ENCODE data around the gene DPYSL4.

Gene DPYSL4

GRCh38 chr10:132243141-132243540, 56.4 kb downstream of the DPYSL4 start:
- no peak for FAIRE-seq
- DNase-seq (ENCODE audit: insufficient read length, low spot score), result no peak
- TF ChIP-seq SPI1 (IDR thresholded peaks at IDR 0.05; ENCODE audit: low read depth, low read length), result no peak
- TF ChIP-seq PAX5 (IDR thresholded peaks at IDR 0.05; ENCODE audit: insufficient read depth, low read length, severe bottlenecking), result no peak
- no peak for TF ChIP-seq POLR2AphosphoS5 (IDR thresholded peaks at IDR 0.05; ENCODE audit: low read depth, low read length)
- TF ChIP-seq TAF1 (IDR thresholded peaks at IDR 0.05; ENCODE audit: low read depth, low read length), result no peak
- no peak for TF ChIP-seq POU2F2 (IDR thresholded peaks at IDR 0.05; ENCODE audit: low read depth, low read length)
- no peak for TF ChIP-seq POLR2A (IDR thresholded peaks at IDR 0.05; ENCODE audit: low read depth, low read length)

GRCh38 chr10:132243626-132244025, 56.9 kb downstream of the DPYSL4 start:
- TF ChIP-seq POLR2AphosphoS5 (IDR thresholded peaks at IDR 0.05; ENCODE audit: low read depth, low read length), result no peak
- no peak for TF ChIP-seq POU2F2 (IDR thresholded peaks at IDR 0.05; ENCODE audit: low read depth, low read length)
- no peak for FAIRE-seq
- DNase-seq (ENCODE audit: insufficient read length, low spot score), result no peak

- no peak for DNase-seq (ENCODE audit: insufficient read length, low spot score)
- TF ChIP-seq SPI1 (IDR thresholded peaks at IDR 0.05; ENCODE audit: low read depth, low read length), result no peak
- no peak for TF ChIP-seq POLR2A (IDR thresholded peaks at IDR 0.05; ENCODE audit: low read depth, low read length)
- TF ChIP-seq POU2F2 (IDR thresholded peaks at IDR 0.05; ENCODE audit: low read depth, low read length), result no peak
- no peak for TF ChIP-seq PAX5 (IDR thresholded peaks at IDR 0.05; ENCODE audit: insufficient read depth, low read length, severe bottlenecking)
- TF ChIP-seq POLR2AphosphoS5 (IDR thresholded peaks at IDR 0.05; ENCODE audit: low read depth, low read length), result no peak
- no peak for TF ChIP-seq TAF1 (IDR thresholded peaks at IDR 0.05; ENCODE audit: low read depth, low read length)
- no peak for FAIRE-seq
Measured at GRCh38 chr10:132245056-132245455, 58.3 kb downstream of the DPYSL4 start.

GRCh38 chr10:132246296-132246695, 59.5 kb downstream of the DPYSL4 start:
- DNase-seq (ENCODE audit: insufficient read length, low spot score) (no peak), FAIRE-seq (no peak)
- TF ChIP-seq SPI1 (IDR thresholded peaks at IDR 0.05; ENCODE audit: low read depth, low read length) (no peak), POLR2A (IDR thresholded peaks at IDR 0.05; ENCODE audit: low read depth, low read length) (no peak), TAF1 (IDR thresholded peaks at IDR 0.05; ENCODE audit: low read depth, low read length) (no peak), PAX5 (IDR thresholded peaks at IDR 0.05; ENCODE audit: insufficient read depth, low read length, severe bottlenecking) (no peak), POU2F2 (IDR thresholded peaks at IDR 0.05; ENCODE audit: low read depth, low read length) (no peak), POLR2AphosphoS5 (IDR thresholded peaks at IDR 0.05; ENCODE audit: low read depth, low read length) (no peak)

GRCh38 chr10:132247943-132248342, 61.2 kb downstream of the DPYSL4 start:
- TF ChIP-seq SPI1 (IDR thresholded peaks at IDR 0.05; ENCODE audit: low read depth, low read length) (no peak), POU2F2 (IDR thresholded peaks at IDR 0.05; ENCODE audit: low read depth, low read length) (no peak), TAF1 (IDR thresholded peaks at IDR 0.05; ENCODE audit: low read depth, low read length) (no peak), PAX5 (IDR thresholded peaks at IDR 0.05; ENCODE audit: insufficient read depth, low read length, severe bottlenecking) (no peak), POLR2A (IDR thresholded peaks at IDR 0.05; ENCODE audit: low read depth, low read length) (no peak), POLR2AphosphoS5 (IDR thresholded peaks at IDR 0.05; ENCODE audit: low read depth, low read length) (no peak)
- FAIRE-seq, result no peak
- DNase-seq (ENCODE audit: insufficient read length, low spot score), result no peak

- DNase-seq (ENCODE audit: insufficient read length, low spot score), result no peak
- FAIRE-seq, result no peak
Measured at GRCh38 chr10:132248455-132249225, 61.9 kb downstream of the DPYSL4 start.

GRCh38 chr10:132249226-132249724, 62.5 kb downstream of the DPYSL4 start:
- TF ChIP-seq POU2F2 (IDR thresholded peaks at IDR 0.05; ENCODE audit: low read depth, low read length) (no peak), SPI1 (IDR thresholded peaks at IDR 0.05; ENCODE audit: low read depth, low read length) (no peak), TAF1 (IDR thresholded peaks at IDR 0.05; ENCODE audit: low read depth, low read length) (no peak), POLR2AphosphoS5 (IDR thresholded peaks at IDR 0.05; ENCODE audit: low read depth, low read length) (no peak), PAX5 (IDR thresholded peaks at IDR 0.05; ENCODE audit: insufficient read depth, low read length, severe bottlenecking) (no peak), POLR2A (IDR thresholded peaks at IDR 0.05; ENCODE audit: low read depth, low read length) (no peak)
- no peak for FAIRE-seq

More at GRCh38 chr10:132248455-132249225, 61.9 kb downstream of the DPYSL4 start:
- TF ChIP-seq PAX5 (IDR thresholded peaks at IDR 0.05; ENCODE audit: insufficient read depth, low read length, severe bottlenecking) (no peak), TAF1 (IDR thresholded peaks at IDR 0.05; ENCODE audit: low read depth, low read length) (no peak), POLR2A (IDR thresholded peaks at IDR 0.05; ENCODE audit: low read depth, low read length) (no peak), POU2F2 (IDR thresholded peaks at IDR 0.05; ENCODE audit: low read depth, low read length) (no peak), POLR2AphosphoS5 (IDR thresholded peaks at IDR 0.05; ENCODE audit: low read depth, low read length) (no peak), SPI1 (IDR thresholded peaks at IDR 0.05; ENCODE audit: low read depth, low read length) (no peak)

GRCh38 chr10:132249824-132250375, 63.2 kb downstream of the DPYSL4 start:
- no peak for FAIRE-seq
- TF ChIP-seq POLR2AphosphoS5 (IDR thresholded peaks at IDR 0.05; ENCODE audit: low read depth, low read length), result no peak
- no peak for TF ChIP-seq POU2F2 (IDR thresholded peaks at IDR 0.05; ENCODE audit: low read depth, low read length)
- no peak for TF ChIP-seq POLR2A (IDR thresholded peaks at IDR 0.05; ENCODE audit: low read depth, low read length)
- no peak for TF ChIP-seq TAF1 (IDR thresholded peaks at IDR 0.05; ENCODE audit: low read depth, low read length)
- no peak for TF ChIP-seq SPI1 (IDR thresholded peaks at IDR 0.05; ENCODE audit: low read depth, low read length)
- TF ChIP-seq PAX5 (IDR thresholded peaks at IDR 0.05; ENCODE audit: insufficient read depth, low read length, severe bottlenecking), result no peak

More at GRCh38 chr10:132249226-132249724, 62.5 kb downstream of the DPYSL4 start:
- DNase-seq (ENCODE audit: insufficient read length, low spot score), result no peak

More at GRCh38 chr10:132249824-132250375, 63.2 kb downstream of the DPYSL4 start:
- DNase-seq (ENCODE audit: insufficient read length, low spot score), result no peak

Data from GM12891 (cell line).